Vagina (tissue), 2 donors: ENCODE measurements around the gene CNNM2. TPM values are rescaled to one million over a fixed set of nuclear protein-coding genes. Genes with fewer than 3 reads are reported as not detected.

Source experiments
- DNase-seq, 2 donors: peaks; one replicate each; pipeline ENCODE4 v3.0.0-alpha.2; 2017; ENCODE audit errors: extremely low spot score in 2 of 2
- H3K27ac ChIP-seq: fragments of 200-600 bp; sonication (generic); one replicate; pipeline ENCODE4 v1.5.1; 2019
- H3K27me3 ChIP-seq: fragments of 200-600 bp; sonication (generic); one replicate; pipeline ENCODE4 v1.5.1; 2019
- H3K36me3 ChIP-seq, 2 donors: fragments of 200-600 bp; sonication (generic); one replicate each; pipeline ENCODE4 v1.5.1; 2017 to 2019
- H3K4me1 ChIP-seq: fragments of 200-600 bp; sonication (generic); one replicate; pipeline ENCODE4 v1.5.1; 2019
- H3K4me3 ChIP-seq, 2 donors: fragments of 200-600 bp; sonication (generic); 1 replicate in 1 of 2; 2 replicates in 1 of 2; pipeline ENCODE4 v1.5.1; 2016 to 2019
- H3K9me3 ChIP-seq: fragments of 200-600 bp; sonication (generic); one replicate; pipeline ENCODE4 v1.5.1; 2019
- CTCF ChIP-seq, 3 experiments: fragments of 450-650 bp in 2 of 3; fragments of 200-600 bp in 1 of 3; sonication (generic) in 1 of 3; IDR thresholded peaks; one replicate each; pipeline ENCODE4 v1.5.1; 2017 to 2019; ENCODE audit warnings: antibody characterized with exemption in 3 of 3, mild to moderate bottlenecking in 2 of 3, moderate library complexity in 2 of 3
- POLR2A ChIP-seq, 2 donors: fragments of 450-650 bp; IDR thresholded peaks; one replicate each; pipeline ENCODE4 v1.6.1; 2017; ENCODE audit warnings: antibody characterized with exemption in 2 of 2, mild to moderate bottlenecking in 2 of 2, moderate library complexity in 2 of 2
- POLR2AphosphoS5 ChIP-seq, 2 donors: sonication (generic); formaldehyde crosslinking; IDR thresholded peaks; one replicate each; pipeline ENCODE4 v1.9.0; 2017; ENCODE audit warnings: antibody characterized with exemption in 2 of 2, mild to moderate bottlenecking in 2 of 2, low read depth in 1 of 2; ENCODE audit not compliant: insufficient read depth in 1 of 2
- intact Hi-C: fragments of 100-400 bp; cut with DNase I; formaldehyde crosslinking; loops from one replicate; pipeline ENCODE4 v1.15.1; 2023
- total RNA-seq: library from RNA; depleted of rRNA; stranded (reverse); fragments of >200 nt; gene quantifications from one replicate; pipeline ENCODE4 v1.2.3, GENCODE V29; 2016

CNNM2 gene
- total RNA-seq, 1 donor from 2014 or later, result 9.6 TPM

- Histone ChIP-seq H3K4me1 (no peaks in the 10 kb centered on the region), H3K27ac (no peak overlapping the region), H3K4me3 (no peak overlapping the region), H3K9me3 (no peaks in the 10 kb centered on the region), H3K36me3 (no peaks in the 10 kb centered on the region), H3K27me3 (no peaks in the 10 kb centered on the region)
- no peak for DNase-seq
- intact Hi-C loops, result no loop called here
- TF ChIP-seq POLR2A (IDR thresholded peaks at IDR 0.05), result no peak
- TF ChIP-seq POLR2AphosphoS5 (IDR thresholded peaks at IDR 0.05; ENCODE audit: insufficient read depth in 1 of 2, low read depth in 1 of 2), result no peak
- no peak for TF ChIP-seq CTCF (IDR thresholded peaks at IDR 0.05)
Measured at GRCh38 chr10:102930720-102931119, 12.6 kb downstream of the CNNM2 start.

GRCh38 chr10:102931643-102932042 is 13.5 kb downstream of the CNNM2 start:
- Histone ChIP-seq H3K9me3 (no peaks in the 10 kb centered on the region), H3K27me3 (no peaks in the 10 kb centered on the region), H3K36me3 (no peaks in the 10 kb centered on the region), H3K4me1 (no peaks in the 10 kb centered on the region), H3K4me3 (no peak overlapping the region), H3K27ac (no peak overlapping the region)
- DNase-seq, result no peak
- TF ChIP-seq CTCF (IDR thresholded peaks at IDR 0.05), result no peak
- TF ChIP-seq POLR2A (IDR thresholded peaks at IDR 0.05), result no peak
- no peak for TF ChIP-seq POLR2AphosphoS5 (IDR thresholded peaks at IDR 0.05; ENCODE audit: insufficient read depth in 1 of 2, low read depth in 1 of 2)
- intact Hi-C loops, result no loop called here

GRCh38 chr10:102935505-102935904 is 17.4 kb downstream of the CNNM2 start:
- Histone ChIP-seq H3K9me3 (no peaks in the 10 kb centered on the region), H3K4me1 (no peaks in the 10 kb centered on the region), H3K36me3 (no peaks in the 10 kb centered on the region), H3K4me3 (no peak overlapping the region), H3K27ac (no peak overlapping the region), H3K27me3 (no peaks in the 10 kb centered on the region)
- no peak for DNase-seq
- intact Hi-C loops, result no loop called here
- TF ChIP-seq POLR2AphosphoS5 (IDR thresholded peaks at IDR 0.05; ENCODE audit: insufficient read depth in 1 of 2, low read depth in 1 of 2) (no peak), CTCF (IDR thresholded peaks at IDR 0.05) (no peak), POLR2A (IDR thresholded peaks at IDR 0.05) (no peak)

GRCh38 chr10:102935939-102936605 is 18.0 kb downstream of the CNNM2 start:
- intact Hi-C loops, result no loop called here
- TF ChIP-seq POLR2A (IDR thresholded peaks at IDR 0.05) (no peak), POLR2AphosphoS5 (IDR thresholded peaks at IDR 0.05; ENCODE audit: insufficient read depth in 1 of 2, low read depth in 1 of 2) (no peak)
- Histone ChIP-seq H3K9me3 (no peaks in the 10 kb centered on the region), H3K27ac (no peak overlapping the region), H3K27me3 (no peaks in the 10 kb centered on the region), H3K4me1 (no peaks in the 10 kb centered on the region), H3K4me3 (no peak overlapping the region), H3K36me3 (no peaks in the 10 kb centered on the region)
- no peak for DNase-seq

DNA sequence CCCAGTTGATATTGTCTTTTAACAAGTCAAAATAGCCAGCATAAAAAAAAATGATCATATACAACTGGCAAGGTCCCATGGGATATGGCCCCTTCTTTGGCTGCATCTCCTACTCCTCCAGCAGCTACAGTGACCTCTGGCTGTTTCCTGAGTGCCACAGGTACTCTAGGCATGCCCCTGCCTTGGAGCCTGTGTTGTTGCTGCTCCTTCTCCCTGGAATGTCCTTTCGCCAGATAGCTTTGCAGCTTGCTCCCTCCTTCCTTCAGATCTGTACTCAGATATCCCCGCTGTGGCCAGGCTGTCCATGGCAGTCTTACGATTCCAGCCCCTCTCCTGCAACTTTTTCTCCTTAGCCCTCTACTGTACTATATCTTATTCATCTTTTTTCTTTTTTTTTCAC is 23.3 kb downstream of the CNNM2 start:
- Histone ChIP-seq H3K4me3 (no peak overlapping the region), H3K9me3 (no peaks in the 10 kb centered on the region), H3K27ac (no peak overlapping the region), H3K36me3 (no peaks in the 10 kb centered on the region), H3K27me3 (no peaks in the 10 kb centered on the region), H3K4me1 (peaks cover 9% of the 10 kb centered on the region)
- intact Hi-C loops, result no loop called here
- no peak for TF ChIP-seq CTCF (IDR thresholded peaks at IDR 0.05)
- DNase-seq, result no peak
